ENCODE data around the gene MAN2B2.

The MAN2B2 gene

GRCh38 chr4:6580353-6580752 lies 5.4 kb downstream of the MAN2B2 start:
- H3K4me3 ChIP-seq (ENCODE audit: low read depth, low read length), result no peak overlapping the region
- no peak for TF ChIP-seq CTCF (IDR thresholded peaks at IDR 0.05; ENCODE audit: low read depth, low read length, missing control alignments)
- DNase-seq (ENCODE audit: low read depth), result no peak

- no peak for DNase-seq (ENCODE audit: low read depth)
- TF ChIP-seq CTCF (IDR thresholded peaks at IDR 0.05; ENCODE audit: low read depth, low read length, missing control alignments), result no peak
- H3K4me3 ChIP-seq (ENCODE audit: low read depth, low read length), result no peak overlapping the region
Measured at GRCh38 chr4:6581566-6582121, 6.7 kb downstream of the MAN2B2 start.

GRCh38 chr4:6582889-6583490 lies 8.0 kb downstream of the MAN2B2 start:
- TF ChIP-seq CTCF (IDR thresholded peaks at IDR 0.05; ENCODE audit: low read depth, low read length, missing control alignments), result no peak
- no peak for DNase-seq (ENCODE audit: low read depth)
- no peak overlapping the region for H3K4me3 ChIP-seq (ENCODE audit: low read depth, low read length)

GRCh38 chr4:6584865-6585264 lies 9.9 kb downstream of the MAN2B2 start:
- no peak overlapping the region for H3K4me3 ChIP-seq (ENCODE audit: low read depth, low read length)
- TF ChIP-seq CTCF (IDR thresholded peaks at IDR 0.05; ENCODE audit: low read depth, low read length, missing control alignments), result no peak
- DNase-seq (ENCODE audit: low read depth), result no peak

GRCh38 chr4:6586715-6587325 lies 11.8 kb downstream of the MAN2B2 start:
- TF ChIP-seq CTCF (IDR thresholded peaks at IDR 0.05; ENCODE audit: low read depth, low read length, missing control alignments), result no peak
- no peak overlapping the region for H3K4me3 ChIP-seq (ENCODE audit: low read depth, low read length)
- no peak for DNase-seq (ENCODE audit: low read depth)

GRCh38 chr4:6589444-6589843 lies 14.5 kb downstream of the MAN2B2 start:
- no peak for DNase-seq (ENCODE audit: low read depth)
- H3K4me3 ChIP-seq (ENCODE audit: low read depth, low read length), result no peak overlapping the region
- TF ChIP-seq CTCF (IDR thresholded peaks at IDR 0.05; ENCODE audit: low read depth, low read length, missing control alignments), result no peak

- no peak for DNase-seq (ENCODE audit: low read depth)
- H3K4me3 ChIP-seq (ENCODE audit: low read depth, low read length), result no peak overlapping the region
- no peak for TF ChIP-seq CTCF (IDR thresholded peaks at IDR 0.05; ENCODE audit: low read depth, low read length, missing control alignments)
Measured at GRCh38 chr4:6591313-6591712, 16.3 kb downstream of the MAN2B2 start.

All from GM12864 (cell line).